Gastroesophageal sphincter (tissue), 3 donors: ENCODE measurements around the gene TRIM63.

Experiments
- POLR2AphosphoS5 ChIP-seq: sonication (generic); formaldehyde crosslinking; IDR thresholded peaks from one replicate; pipeline ENCODE4 v1.6.1; 2017; ENCODE audit warnings: antibody characterized with exemption
- TF ChIP-seq, protein P1 (sequence below), 4 experiments: fragments of 200-600 bp in 2 of 4; fragments of 450-650 bp in 2 of 4; sonication (generic) in 1 of 4; IDR thresholded peaks; one replicate each; pipeline ENCODE4 v1.5.1; 2017 to 2019; ENCODE audit warnings: antibody characterized with exemption in 4 of 4, mild to moderate bottlenecking in 2 of 4, moderate library complexity in 2 of 4

DNA sequence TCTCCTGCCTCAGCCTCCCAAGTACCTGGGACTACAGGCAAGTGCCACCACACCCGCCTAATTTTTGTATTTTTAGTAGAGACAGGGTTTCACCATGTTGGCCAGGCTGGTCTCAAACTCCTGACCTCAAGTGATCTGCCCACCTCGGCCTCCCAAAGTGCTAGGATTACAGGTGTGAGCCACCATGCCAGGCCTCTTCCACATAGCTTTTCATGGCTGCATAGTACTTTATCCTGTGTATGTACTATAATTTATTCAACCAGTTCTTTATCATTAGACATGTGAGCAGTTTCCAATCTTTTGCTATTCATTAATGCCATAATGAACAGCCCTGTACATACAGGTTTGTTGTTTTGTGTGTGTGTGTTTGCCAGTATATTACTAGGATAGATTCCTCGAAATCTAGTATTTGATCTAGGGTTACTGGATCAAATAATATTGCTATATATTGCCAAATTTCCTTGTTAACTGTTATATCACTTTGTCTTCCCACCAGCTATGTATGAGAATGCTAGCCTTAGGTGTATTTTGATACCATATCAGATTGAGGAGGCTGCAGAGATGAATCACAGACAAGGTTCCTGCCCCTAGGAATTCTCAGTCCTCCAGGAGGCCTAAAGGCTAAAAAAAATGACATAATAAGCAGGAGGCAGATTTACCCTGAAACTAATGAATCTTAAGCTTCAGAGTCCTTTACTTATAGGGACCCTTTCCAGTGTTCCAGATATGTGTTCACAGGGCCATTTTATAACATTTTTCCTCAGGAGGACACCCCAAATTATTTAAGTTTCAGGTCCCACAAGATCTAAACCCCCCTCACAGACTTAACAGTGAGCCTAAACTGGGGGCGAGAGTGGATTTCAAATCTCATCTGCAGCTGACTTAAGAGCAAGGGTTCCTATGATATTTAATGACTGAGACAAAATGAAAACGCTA is 42.1 kb upstream of the TRIM63 start:
- TF ChIP-seq POLR2AphosphoS5, result no peak
- TF ChIP-seq, protein P1, sequence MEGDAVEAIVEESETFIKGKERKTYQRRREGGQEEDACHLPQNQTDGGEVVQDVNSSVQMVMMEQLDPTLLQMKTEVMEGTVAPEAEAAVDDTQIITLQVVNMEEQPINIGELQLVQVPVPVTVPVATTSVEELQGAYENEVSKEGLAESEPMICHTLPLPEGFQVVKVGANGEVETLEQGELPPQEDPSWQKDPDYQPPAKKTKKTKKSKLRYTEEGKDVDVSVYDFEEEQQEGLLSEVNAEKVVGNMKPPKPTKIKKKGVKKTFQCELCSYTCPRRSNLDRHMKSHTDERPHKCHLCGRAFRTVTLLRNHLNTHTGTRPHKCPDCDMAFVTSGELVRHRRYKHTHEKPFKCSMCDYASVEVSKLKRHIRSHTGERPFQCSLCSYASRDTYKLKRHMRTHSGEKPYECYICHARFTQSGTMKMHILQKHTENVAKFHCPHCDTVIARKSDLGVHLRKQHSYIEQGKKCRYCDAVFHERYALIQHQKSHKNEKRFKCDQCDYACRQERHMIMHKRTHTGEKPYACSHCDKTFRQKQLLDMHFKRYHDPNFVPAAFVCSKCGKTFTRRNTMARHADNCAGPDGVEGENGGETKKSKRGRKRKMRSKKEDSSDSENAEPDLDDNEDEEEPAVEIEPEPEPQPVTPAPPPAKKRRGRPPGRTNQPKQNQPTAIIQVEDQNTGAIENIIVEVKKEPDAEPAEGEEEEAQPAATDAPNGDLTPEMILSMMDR (IDR thresholded peaks at IDR 0.05), result no peak
